Gastrocnemius medialis (tissue), 4 donors: ENCODE measurements around the gene PKP2.

Experiments used
- POLR2A ChIP-seq, 2 donors: fragments of 450-650 bp; IDR thresholded peaks; one replicate each; pipeline ENCODE4 v1.6.1; 2017; ENCODE audit warnings: antibody characterized with exemption in 2 of 2, mild to moderate bottlenecking in 2 of 2, moderate library complexity in 2 of 2
- TF ChIP-seq, protein P1 (sequence below), 5 experiments: fragments of 450-650 bp in 3 of 5; fragments of 200-600 bp in 2 of 5; sonication (generic) in 2 of 5; IDR thresholded peaks in 4 of 5; conservative IDR thresholded peaks in 1 of 5; 1 replicate in 4 of 5; 2 replicates in 1 of 5; pipeline ENCODE4 v1.5.1; 2016 to 2019; ENCODE audit warnings: antibody characterized with exemption in 5 of 5, mild to moderate bottlenecking in 3 of 5, moderate library complexity in 3 of 5

DNA sequence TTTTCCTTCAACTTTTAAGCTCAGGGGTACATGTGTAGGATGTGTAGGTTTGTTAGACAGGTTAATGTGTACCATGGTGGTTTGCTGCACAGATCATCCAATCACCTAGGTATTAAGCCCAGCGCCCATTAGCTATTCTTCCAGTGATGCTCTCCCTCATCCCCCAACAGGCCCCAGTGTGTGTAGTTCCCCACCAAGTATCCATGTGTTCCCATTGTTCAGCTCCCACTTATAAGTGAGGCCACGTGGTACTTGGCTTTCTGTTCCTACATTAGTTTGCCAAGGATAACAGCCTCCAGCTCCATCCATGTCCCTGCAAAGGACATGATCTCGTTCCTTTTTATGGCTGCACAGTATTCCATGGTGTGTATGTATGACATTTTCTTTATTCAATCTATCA, 92.3 kb downstream of the PKP2 start:
- TF ChIP-seq, protein P1, sequence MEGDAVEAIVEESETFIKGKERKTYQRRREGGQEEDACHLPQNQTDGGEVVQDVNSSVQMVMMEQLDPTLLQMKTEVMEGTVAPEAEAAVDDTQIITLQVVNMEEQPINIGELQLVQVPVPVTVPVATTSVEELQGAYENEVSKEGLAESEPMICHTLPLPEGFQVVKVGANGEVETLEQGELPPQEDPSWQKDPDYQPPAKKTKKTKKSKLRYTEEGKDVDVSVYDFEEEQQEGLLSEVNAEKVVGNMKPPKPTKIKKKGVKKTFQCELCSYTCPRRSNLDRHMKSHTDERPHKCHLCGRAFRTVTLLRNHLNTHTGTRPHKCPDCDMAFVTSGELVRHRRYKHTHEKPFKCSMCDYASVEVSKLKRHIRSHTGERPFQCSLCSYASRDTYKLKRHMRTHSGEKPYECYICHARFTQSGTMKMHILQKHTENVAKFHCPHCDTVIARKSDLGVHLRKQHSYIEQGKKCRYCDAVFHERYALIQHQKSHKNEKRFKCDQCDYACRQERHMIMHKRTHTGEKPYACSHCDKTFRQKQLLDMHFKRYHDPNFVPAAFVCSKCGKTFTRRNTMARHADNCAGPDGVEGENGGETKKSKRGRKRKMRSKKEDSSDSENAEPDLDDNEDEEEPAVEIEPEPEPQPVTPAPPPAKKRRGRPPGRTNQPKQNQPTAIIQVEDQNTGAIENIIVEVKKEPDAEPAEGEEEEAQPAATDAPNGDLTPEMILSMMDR (IDR thresholded peaks at IDR 0.05 in 4 of 5, conservative IDR thresholded peaks at IDR 0.05 in 1 of 5) = no peak
- no peak for TF ChIP-seq POLR2A (IDR thresholded peaks at IDR 0.05)
